Stimulated activated naive CD8-positive, alpha-beta T cell treated with anti-CD3 and anti-CD28 coated beads, Interleukin-15, Interleukin-2, amounts not matched to agents 100 U/mL and 50 U/mL, for 24 hours (primary cell): ENCODE results near the gene SLC10A1.

Experiments used
- ATAC-seq: fragments of 150-1000 bp; cut with Tn5 transposase; one replicate; pipeline ENCODE4 v1.10.0; 2021
- DNase-seq: peaks from one replicate; pipeline ENCODE4 v3.0.0; 2021

Gene SLC10A1

GRCh38 chr14:69808919-69809808, 12.1 kb upstream of the SLC10A1 start:
- ATAC-seq = no peak

GRCh38 chr14:69807192-69807591, 10.2 kb upstream of the SLC10A1 start:
- no peak for ATAC-seq
- DNase-seq = no peak

More at GRCh38 chr14:69808919-69809808, 12.1 kb upstream of the SLC10A1 start:
- DNase-seq = no peak

- DNase-seq = no peak
- ATAC-seq = no peak
Observed at GRCh38 chr14:69804902-69805301, 7.9 kb upstream of the SLC10A1 start.

GRCh38 chr14:69803753-69804152, 6.7 kb upstream of the SLC10A1 start:
- ATAC-seq (no peak), DNase-seq (no peak)

GRCh38 chr14:69798339-69798735, 1.3 kb upstream of the SLC10A1 start:
- ATAC-seq (no peak), DNase-seq (no peak)

- ATAC-seq = no peak
- no peak for DNase-seq
Observed at GRCh38 chr14:69797573-69798338, 715 bp upstream of the SLC10A1 start.

GRCh38 chr14:69795691-69796090, 1.4 kb downstream of the SLC10A1 start:
- DNase-seq = no peak
- no peak for ATAC-seq

- ATAC-seq (no peak), DNase-seq (no peak)
Observed at GRCh38 chr14:69794791-69795190, 2.2 kb downstream of the SLC10A1 start.

- no peak for DNase-seq
- ATAC-seq = no peak
Observed at GRCh38 chr14:69792887-69793421, 4.1 kb downstream of the SLC10A1 start.

- no peak for DNase-seq
- ATAC-seq = no peak
Observed at GRCh38 chr14:69789118-69789640, 7.9 kb downstream of the SLC10A1 start.

GRCh38 chr14:69786603-69787002, 10.4 kb downstream of the SLC10A1 start:
- DNase-seq (no peak), ATAC-seq (no peak)

GRCh38 chr14:69784942-69785341, 12.1 kb downstream of the SLC10A1 start:
- no peak for ATAC-seq
- DNase-seq = no peak

GRCh38 chr14:69780952-69781351, 16.1 kb downstream of the SLC10A1 start:
- DNase-seq = no peak
- ATAC-seq = no peak

GRCh38 chr14:69780092-69780491, 16.9 kb downstream of the SLC10A1 start:
- no peak for ATAC-seq
- DNase-seq = no peak

- ATAC-seq = no peak
- no peak for DNase-seq
Observed at GRCh38 chr14:69779088-69779487, 18.0 kb downstream of the SLC10A1 start.

- DNase-seq (no peak), ATAC-seq (no peak)
Observed at GRCh38 chr14:69776875-69777453, 20.1 kb downstream of the SLC10A1 start.

- no peak for ATAC-seq
Observed at GRCh38 chr14:69775012-69775411, 22.0 kb downstream of the SLC10A1 start.

GRCh38 chr14:69773571-69774276, 23.3 kb downstream of the SLC10A1 start:
- ATAC-seq (no peak), DNase-seq (no peak)

More at GRCh38 chr14:69775012-69775411, 22.0 kb downstream of the SLC10A1 start:
- DNase-seq = no peak

GRCh38 chr14:69772082-69773017, 24.7 kb downstream of the SLC10A1 start:
- DNase-seq (no peak), ATAC-seq (no peak)

- ATAC-seq (no peak), DNase-seq (no peak)
Observed at GRCh38 chr14:69771136-69771535, 25.9 kb downstream of the SLC10A1 start.

- ATAC-seq = no peak
- DNase-seq = no peak
Observed at GRCh38 chr14:69770559-69770958, 26.5 kb downstream of the SLC10A1 start.
